K562 (cell line): ENCODE measurements around the gene ENDOD1. TPM values are rescaled to one million over a fixed set of nuclear protein-coding genes. Genes with fewer than 3 reads are reported as not detected.

Experiments
- ATF1 ChIP-seq, 2 experiments: fragments of 450-650 bp in 1 of 2; IDR thresholded peaks; 2 replicates each; pipeline ENCODE4 v1.6.1; 2016; ENCODE audit warnings: missing compliant biosample characterization in 1 of 2, missing genetic modification characterization in 1 of 2
- CREM ChIP-seq: IDR thresholded peaks from 2 replicates; pipeline ENCODE4 v1.6.1; 2014; ENCODE audit warnings: antibody characterized with exemption, low read depth
- DMBX1 ChIP-seq: fragments of 250-450 bp; sonication (Bioruptor Pico); IDR thresholded peaks from 2 replicates; pipeline ENCODE4 v1.8.0; 2022; ENCODE audit warnings: inconsistent platforms, mild to moderate bottlenecking, moderate library complexity, borderline replicate concordance
- E2F4 ChIP-seq: sonication (generic); formaldehyde crosslinking; IDR thresholded peaks from 2 replicates; pipeline ENCODE4 v1.8.0; 2022; ENCODE audit warnings: mild to moderate bottlenecking, low read depth, missing genetic modification reagents
- E2F8 ChIP-seq: fragments of 450-650 bp; IDR thresholded peaks from 2 replicates; pipeline ENCODE4 v1.7.1; 2018; ENCODE audit warnings: mild to moderate bottlenecking, low read depth; ENCODE audit not compliant: partially characterized antibody
- ESRRB ChIP-seq: fragments of 250-450 bp; sonication (Bioruptor Pico); IDR thresholded peaks from 2 replicates; pipeline ENCODE4 v1.5.0; 2020; ENCODE audit warnings: mild to moderate bottlenecking, moderate library complexity, borderline replicate concordance
- GATA2 ChIP-seq: sonication (generic); formaldehyde crosslinking; IDR thresholded peaks from 2 replicates; pipeline ENCODE4 v1.4.0; 2020; ENCODE audit warnings: mild to moderate bottlenecking, missing genetic modification reagents
- GATAD2A ChIP-seq: fragments of 450-650 bp; IDR thresholded peaks from 2 replicates; pipeline ENCODE4 v1.6.1; 2017
- GTF2A2 ChIP-seq: IDR thresholded peaks from 2 replicates; pipeline ENCODE4 v1.6.1; 2016; ENCODE audit warnings: mild to moderate bottlenecking, missing genetic modification characterization, missing compliant biosample characterization
- GTF2F1 ChIP-seq: IDR thresholded peaks from 2 replicates; pipeline ENCODE4 v1.6.1; 2011; ENCODE audit warnings: low read depth, low read length, improper control_type of control experiment
- HCFC1 ChIP-seq: IDR thresholded peaks from 2 replicates; pipeline ENCODE4 v1.6.1; 2012; ENCODE audit warnings: low read depth, low read length, improper control_type of control experiment
- HMG20A ChIP-seq: fragments of 450-650 bp; formaldehyde crosslinking; conservative IDR thresholded peaks from 2 replicates; pipeline ENCODE4 v1.4.0; 2020; ENCODE audit warnings: mild to moderate bottlenecking, mixed read lengths
- HNRNPL ChIP-seq: fragments of 200-400 bp; formaldehyde crosslinking; IDR thresholded peaks from 2 replicates; pipeline ENCODE4 v1.6.1; 2017; ENCODE audit warnings: low read depth, mild to moderate bottlenecking, low read length
- MCM3 ChIP-seq: fragments of 450-650 bp; IDR thresholded peaks from 2 replicates; pipeline ENCODE4 v1.6.1; 2016
- MYBL2 ChIP-seq, 2 experiments: fragments of 450-650 bp in 1 of 2; sonication (generic) in 1 of 2; formaldehyde crosslinking in 1 of 2; IDR thresholded peaks; 2 replicates each; pipeline versions ENCODE4 v1.6.1 to v1.8.1; 2017 to 2022; ENCODE audit warnings: borderline replicate concordance in 1 of 2, inconsistent platforms in 1 of 2, low read depth in 1 of 2, mild to moderate bottlenecking in 1 of 2, missing genetic modification reagents in 1 of 2, moderate library complexity in 1 of 2
- NFIC ChIP-seq: fragments of 450-650 bp; IDR thresholded peaks from 2 replicates; pipeline ENCODE4 v1.6.1; 2017; ENCODE audit warnings: mild to moderate bottlenecking, inconsistent platforms
- NRF1 ChIP-seq, 2 experiments: fragments of 450-650 bp; IDR thresholded peaks in 1 of 2; conservative IDR thresholded peaks in 1 of 2; 2 replicates each; pipeline ENCODE4 v1.6.1; 2014; ENCODE audit warnings: mild to moderate bottlenecking in 2 of 2
- PYGO2 ChIP-seq: fragments of 450-650 bp; IDR thresholded peaks from 2 replicates; pipeline ENCODE4 v1.6.1; 2016; ENCODE audit warnings: mild to moderate bottlenecking, missing genetic modification characterization, moderate library complexity, missing compliant biosample characterization
- SMARCA5 ChIP-seq: fragments of 450-650 bp; IDR thresholded peaks from 2 replicates; pipeline ENCODE4 v1.6.1; 2016
- SP1 ChIP-seq: sonication (generic); formaldehyde crosslinking; IDR thresholded peaks from 2 replicates; pipeline ENCODE4 v1.8.1; 2022; ENCODE audit warnings: mild to moderate bottlenecking, missing genetic modification reagents
- ZBTB8A ChIP-seq: fragments of 450-650 bp; IDR thresholded peaks from 2 replicates; pipeline ENCODE4 v1.6.1; 2018; ENCODE audit warnings: mild to moderate bottlenecking, moderate library complexity; ENCODE audit not compliant: partially characterized antibody
- ZNF212 ChIP-seq: fragments of 450-650 bp; formaldehyde crosslinking; IDR thresholded peaks from 2 replicates; pipeline ENCODE4 v1.4.0; 2020; ENCODE audit warnings: mild to moderate bottlenecking
- ZNF717 ChIP-seq: fragments of 250-450 bp; sonication (Bioruptor Pico); IDR thresholded peaks from 2 replicates; pipeline ENCODE4 v1.5.0; 2021
- ZNF76 ChIP-seq: fragments of 250-450 bp; sonication (Bioruptor Pico); IDR thresholded peaks from 2 replicates; pipeline ENCODE4 v1.4.0; 2020; ENCODE audit warnings: mild to moderate bottlenecking, moderate library complexity, borderline replicate concordance
- ZNF766 ChIP-seq: fragments of 200-800 bp; sonication (Bioruptor generic); conservative IDR thresholded peaks from 2 replicates; pipeline ENCODE4 v1.6.1; 2016; ENCODE audit warnings: missing genetic modification characterization, missing compliant biosample characterization
- polyA plus RNA-seq, 8 experiments: library from polyadenylated mRNA; depleted of rRNA in 4 of 8; stranded (reverse) in 5 of 8; unstranded in 3 of 8; fragments of >200 nt; fragmentation: Nextera tagmentation in 2 of 8; fragmentation: Illumina TruSeq in 1 of 8; extraction: Ambion mirVana in 2 of 8; extraction: Trizol in 1 of 8; gene quantifications; 2 replicates each; pipeline versions ENCODE4 v1.2.1 to v1.2.3, GENCODE V29; 2011 to 2014; ENCODE audit warnings: inconsistent platforms in 1 of 8, missing spikeins in 1 of 8
- total RNA-seq, 7 experiments: library from RNA; depleted of rRNA in 6 of 7; stranded (reverse); fragments of >200 nt in 6 of 7; fragmentation: Illumina TruSeq in 2 of 7; extraction: Trizol in 2 of 7; gene quantifications; 2 replicates each; pipeline versions ENCODE4 v1.2.1 to v1.2.3, GENCODE V29; 2011 to 2021; ENCODE audit warnings: low replicate concordance in 1 of 7

ENDOD1 gene
- total and polyA plus RNA-seq, 9 of the 15 experiments (the other 6 are each of a cell fraction or from before 2014, with no cell fraction given), result 4.2 to 11.8 (median 9.3) TPM

GRCh38 chr11:95067039-95067840 lies 22.4 kb upstream of the ENDOD1 start (continued):
- no peak for TF ChIP-seq HMG20A
- TF ChIP-seq ZNF766 (CRISPR knock-in tag), result peak; percentile 52; the same call in 1 of the 2 replicates
- TF ChIP-seq ZNF717 (CRISPR knock-in tag), result no peak
- TF ChIP-seq ATF1 (CRISPR knock-in tag; IDR thresholded peaks at IDR 0.05), result no peak
- peak; percentile 78 for TF ChIP-seq ATF1 (tag; IDR thresholded peaks at IDR 0.05)
- TF ChIP-seq MYBL2 (IDR thresholded peaks at IDR 0.05; ENCODE audit: low read depth), result no peak
- TF ChIP-seq MYBL2 (CRISPR knock-in tag; IDR thresholded peaks at IDR 0.05; ENCODE audit: borderline replicate concordance), result no peak
- TF ChIP-seq ZBTB8A, result no peak
- 0 out of 2 replicates have a peak, but pooled peaks have one; percentile 50 for TF ChIP-seq ZNF212 (CRISPR knock-in tag)
- peak; percentile 70 for TF ChIP-seq SP1
- peak; percentile 68; the same call in 1 of the 2 replicates for TF ChIP-seq E2F4
- no peak for TF ChIP-seq GTF2F1
- TF ChIP-seq ZNF76, result 0 out of 2 replicates have a peak, but pooled peaks have one; percentile 41
- TF ChIP-seq E2F8, result no peak
- TF ChIP-seq NRF1 (conservative IDR thresholded peaks at IDR 0.05 in 1 of 2, IDR thresholded peaks at IDR 0.05 in 1 of 2), result peak; percentile 71 to 80
- peak; percentile 29; the same call in 1 of the 2 replicates for TF ChIP-seq HNRNPL
- TF ChIP-seq CREM, result peak; percentile 73
- no peak for TF ChIP-seq PYGO2 (tag)
- TF ChIP-seq DMBX1 (CRISPR knock-in tag), result peak; percentile 4; the same call in 1 of the 2 replicates
- peak; percentile 76; the same call in 1 of the 2 replicates for TF ChIP-seq GATAD2A
- TF ChIP-seq NFIC, result peak; percentile 85
- no peak for TF ChIP-seq GATA2 (CRISPR knock-in tag)
- TF ChIP-seq ESRRB (CRISPR knock-in tag), result no peak
- TF ChIP-seq MCM3, result no peak
- TF ChIP-seq GTF2A2, result no peak
- 0 out of 2 replicates have a peak, but pooled peaks have one; percentile 11 for TF ChIP-seq SMARCA5
- peak; percentile 45 for TF ChIP-seq HCFC1
